DND-41 (cell line): ENCODE measurements around the gene HUS1B.

Source experiments
- ATAC-seq: fragments of 200-7000 bp; cut with Tn5 transposase; 3 replicates; pipeline ENCODE4 v1.9.1; 2021; ENCODE audit warnings: low read depth; ENCODE audit not compliant: insufficient read depth
- DNase-seq: peaks from one replicate; pipeline ENCODE4 v3.0.0-alpha.2; 2020
- H2AFZ ChIP-seq: 2 replicates; pipeline ENCODE4 v1.6.0; 2012; ENCODE audit warnings: low read depth, low read length
- H3K27ac ChIP-seq: 2 replicates; pipeline ENCODE4 v1.5.1; 2012; ENCODE audit warnings: low read length, inconsistent platforms
- H3K27me3 ChIP-seq: fragments of 200-600 bp; sonication (generic); 2 replicates; pipeline ENCODE4 v1.6.0; 2012; ENCODE audit warnings: low read length, mild to moderate bottlenecking, inconsistent platforms; ENCODE audit not compliant: insufficient read depth, poor library complexity
- H3K36me3 ChIP-seq: 2 replicates; pipeline ENCODE4 v1.5.1; 2012; ENCODE audit warnings: low read length, inconsistent platforms; ENCODE audit not compliant: insufficient read depth
- H3K4me1 ChIP-seq: 2 replicates; pipeline ENCODE4 v1.5.1; 2012; ENCODE audit warnings: mild to moderate bottlenecking, low read length; ENCODE audit not compliant: insufficient read depth
- H3K4me2 ChIP-seq: 2 replicates; pipeline ENCODE4 v1.6.0; 2012; ENCODE audit warnings: mild to moderate bottlenecking, moderate library complexity, low read length, inconsistent platforms; ENCODE audit not compliant: insufficient read depth
- H3K4me3 ChIP-seq, 2 experiments: fragments of 200-600 bp in 1 of 2; shearing (Covaris generic) in 1 of 2; 2 replicates each; pipeline ENCODE4 v1.5.1; 2012 to 2016; ENCODE audit warnings: inconsistent platforms in 2 of 2, low read length in 2 of 2, mild to moderate bottlenecking in 2 of 2, low read depth in 1 of 2, moderate library complexity in 1 of 2
- H3K79me2 ChIP-seq: 2 replicates; pipeline ENCODE4 v1.6.0; 2012; ENCODE audit warnings: low read length, inconsistent platforms; ENCODE audit not compliant: insufficient read depth
- H3K9ac ChIP-seq: 2 replicates; pipeline ENCODE4 v1.6.0; 2012; ENCODE audit warnings: low read depth, mild to moderate bottlenecking, inconsistent platforms, low read length, moderate library complexity
- H3K9me3 ChIP-seq: 2 replicates; pipeline ENCODE4 v1.5.1; 2012; ENCODE audit warnings: low read length, moderate library complexity, mild to moderate bottlenecking, inconsistent platforms; ENCODE audit not compliant: insufficient read depth, severe bottlenecking
- H4K20me1 ChIP-seq: 2 replicates; pipeline ENCODE4 v1.6.0; 2012; ENCODE audit warnings: low read length; ENCODE audit not compliant: insufficient read depth
- CTCF ChIP-seq: IDR thresholded peaks from 2 replicates; pipeline ENCODE4 v1.5.1; 2012; ENCODE audit warnings: borderline replicate concordance, low read length, moderate library complexity, mild to moderate bottlenecking; ENCODE audit not compliant: poor library complexity, severe bottlenecking; ENCODE audit errors: extremely low read depth
- EZH2 ChIP-seq: IDR thresholded peaks from 3 replicates; pipeline ENCODE4 v1.6.1; 2012; ENCODE audit warnings: borderline replicate concordance, low read depth, mild to moderate bottlenecking, moderate library complexity, low read length, inconsistent platforms; ENCODE audit not compliant: severe bottlenecking

HUS1B gene

DNA sequence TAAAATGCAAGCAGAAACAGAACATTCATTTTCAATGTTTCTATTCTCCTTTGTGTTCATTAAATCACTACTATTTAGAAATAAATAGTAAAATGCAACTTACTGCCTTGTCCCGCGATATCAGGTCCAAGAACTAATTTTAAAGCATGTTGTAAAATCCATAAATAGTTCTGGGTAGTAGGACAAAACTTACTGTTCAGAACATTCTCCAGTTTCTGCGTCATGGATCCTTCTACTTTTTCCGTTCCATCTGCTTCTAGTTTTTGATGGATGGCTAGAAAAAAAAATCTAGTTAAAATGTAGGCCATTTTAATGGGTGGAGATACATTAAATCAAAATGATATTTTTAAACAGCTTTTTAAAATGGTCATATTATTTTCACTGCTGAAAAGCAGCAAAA lies 47.0 kb downstream of the HUS1B start:
- Histone ChIP-seq H3K9me3 (no peaks in the 10 kb centered on the region), H3K4me3 (no peak overlapping the region), H3K36me3 (peaks cover 13% of the 10 kb centered on the region), H3K4me1 (no peaks in the 10 kb centered on the region), H3K27me3 (no peaks in the 10 kb centered on the region), H3K79me2 (no peaks in the 10 kb centered on the region), H3K27ac (no peak overlapping the region), H3K4me2 (no peak overlapping the region), H3K9ac (no peak overlapping the region), H4K20me1 (no peaks in the 10 kb centered on the region), H2AFZ (no peak overlapping the region)
- TF ChIP-seq CTCF (no peak), EZH2 (no peak)
- DNase-seq: no peak
- ATAC-seq: no peak

DNA sequence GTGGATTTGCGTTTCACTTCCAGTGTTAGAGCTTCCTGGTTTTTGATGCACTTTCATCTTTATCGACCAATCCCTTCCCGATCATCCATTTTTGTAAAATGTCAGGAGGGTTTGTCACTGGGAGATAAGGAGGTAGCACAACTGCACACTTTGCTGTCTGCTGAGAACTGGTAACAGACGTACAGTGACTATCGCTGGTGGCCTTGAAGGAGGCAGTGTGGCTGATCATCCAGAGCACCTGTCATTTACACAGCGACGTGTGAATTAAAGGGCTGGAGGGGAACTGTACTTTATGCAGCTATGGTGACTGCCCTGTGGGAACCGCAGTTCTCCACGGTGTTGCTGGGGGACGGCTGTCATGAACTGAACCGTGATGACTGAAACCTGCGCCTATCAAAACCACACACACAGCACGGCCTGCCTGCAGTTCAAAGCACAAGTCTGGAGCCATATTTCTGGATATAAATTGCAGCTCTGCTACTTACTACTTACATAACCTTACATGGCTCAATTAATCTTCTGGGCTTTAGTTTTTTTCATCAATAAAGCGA lies 50.0 kb downstream of the HUS1B start:
- TF ChIP-seq EZH2: no peak
- TF ChIP-seq CTCF: no peak
- H3K4me1 ChIP-seq: no peaks in the 10 kb centered on the region
- H3K4me2 ChIP-seq: no peak overlapping the region
- no peaks in the 10 kb centered on the region for H3K27me3 ChIP-seq
- H3K9me3 ChIP-seq: no peaks in the 10 kb centered on the region
- H3K27ac ChIP-seq: no peak overlapping the region
- no peak overlapping the region for H3K9ac ChIP-seq
- no peaks in the 10 kb centered on the region for H3K79me2 ChIP-seq
- peaks cover 12% of the 10 kb centered on the region for H3K36me3 ChIP-seq
- DNase-seq: no peak
- no peak for ATAC-seq
- 0 out of 2 replicates have a peak, but pooled peaks cover 5% of the 10 kb centered on the region for H4K20me1 ChIP-seq
- no peak overlapping the region for H3K4me3 ChIP-seq
- H2AFZ ChIP-seq: no peak overlapping the region
